Glomerular visceral epithelial cell (primary cell): ENCODE data around the gene PATL2.
"Not testable (repeated sequence)": the region's sequence is repeated elsewhere in the genome, so short reads cannot be mapped to it uniquely, and the experiment has no call there.

Source experiments
- DNase-seq: peaks from one replicate; pipeline ENCODE4 v3.0.0-alpha.2; 2016; ENCODE audit errors: extremely low spot score

The PATL2 gene

DNA sequence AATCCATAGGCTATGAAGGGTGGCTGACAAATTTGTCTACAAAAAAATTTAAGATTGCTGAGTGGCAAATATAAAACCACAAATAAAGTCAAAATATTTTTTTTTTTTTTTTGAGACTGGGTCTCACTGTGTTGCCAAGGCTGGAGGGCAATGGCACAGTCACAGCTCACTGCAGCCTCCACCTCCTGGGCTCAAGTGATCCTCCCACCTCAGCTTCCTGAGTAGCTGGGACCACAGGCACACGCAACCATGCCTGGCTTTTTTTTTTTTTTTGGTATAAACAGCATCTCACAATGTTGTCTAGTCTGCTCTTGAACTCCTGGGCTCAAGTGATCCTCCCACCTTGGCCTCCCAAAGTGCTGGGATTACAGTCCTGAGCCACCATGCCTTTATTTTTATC is 20.9 kb downstream of the PATL2 start:
- DNase-seq = not testable (repeated sequence)

DNA sequence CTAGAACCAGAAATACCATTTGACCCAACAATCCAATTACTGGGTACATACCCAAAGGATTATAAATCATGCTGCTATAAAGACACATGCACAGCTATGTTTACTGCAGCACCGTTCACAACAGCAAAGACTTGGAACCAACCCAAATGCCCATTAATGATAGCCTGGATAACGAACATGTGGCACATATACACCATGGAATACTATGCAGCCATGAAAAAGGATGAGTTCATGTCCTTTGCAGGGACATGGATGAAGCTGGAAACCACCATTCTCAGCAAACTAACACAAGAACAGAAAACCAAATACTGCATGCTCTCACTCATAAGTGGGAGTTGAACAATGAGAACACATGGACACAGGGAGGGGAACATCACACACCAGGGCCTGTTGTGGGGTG is 21.8 kb downstream of the PATL2 start:
- DNase-seq = not testable (repeated sequence)

DNA sequence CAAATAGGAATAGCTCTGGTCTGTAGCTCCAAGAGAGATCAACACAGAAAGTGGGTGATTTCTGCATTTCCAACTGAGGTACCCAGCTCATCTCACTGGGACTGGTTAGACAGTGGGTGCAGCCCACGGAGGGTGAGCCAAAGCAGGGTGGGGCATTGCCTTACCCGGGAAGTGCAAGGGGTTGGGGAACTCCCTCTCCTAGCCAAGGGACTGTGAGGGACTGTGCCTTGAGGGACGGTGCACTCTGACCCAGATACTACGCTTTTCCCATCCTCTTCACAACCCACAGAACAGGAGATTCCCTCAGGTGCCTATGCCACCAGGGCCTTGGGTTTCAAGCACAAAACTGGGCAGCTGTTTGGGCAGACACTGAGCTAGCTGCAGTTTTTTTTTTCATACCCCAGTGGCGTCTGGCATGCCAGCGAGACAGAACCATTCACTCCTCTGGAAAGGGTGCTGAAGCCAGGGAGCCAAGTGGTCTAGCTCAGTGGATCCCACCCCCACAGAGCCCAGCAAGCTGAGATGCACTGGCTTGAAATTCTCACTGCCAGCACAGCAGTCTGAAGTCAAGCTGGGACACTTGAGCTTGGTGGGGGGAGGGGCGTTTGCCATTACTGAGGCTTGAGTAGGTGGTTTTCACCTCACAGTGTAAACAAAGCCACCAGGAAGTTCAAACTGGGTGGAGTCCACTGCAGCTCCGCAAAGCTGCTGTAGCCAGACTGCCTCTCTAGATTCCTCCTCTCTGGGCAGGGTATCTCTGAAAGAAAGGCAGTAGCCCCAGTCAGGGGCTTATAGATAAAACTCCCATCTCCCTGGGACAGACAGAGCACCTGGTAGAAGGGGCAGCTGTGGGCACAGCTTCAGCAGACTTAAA is 28.1 kb downstream of the PATL2 start:
- DNase-seq = peak; percentile 51

DNA sequence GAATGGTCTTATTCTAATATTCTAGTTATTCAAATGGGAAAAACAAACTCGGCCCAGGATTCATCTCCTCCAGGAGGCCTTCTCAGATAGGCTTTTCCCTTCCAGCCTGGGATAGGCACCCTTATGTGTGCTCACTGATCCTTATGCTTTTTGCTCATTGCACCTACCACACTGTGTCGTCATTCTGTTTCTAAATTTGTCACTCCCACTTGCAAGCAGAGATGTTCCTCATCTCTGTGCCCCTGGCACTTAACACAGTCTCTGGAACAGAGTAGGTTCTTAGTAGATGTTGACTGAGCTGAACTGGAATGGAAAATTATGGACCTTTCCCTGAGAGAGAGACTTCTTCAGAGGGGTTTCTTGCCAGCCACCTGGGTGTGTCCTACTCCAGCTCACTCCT is 28.9 kb downstream of the PATL2 start:
- DNase-seq = no peak

DNA sequence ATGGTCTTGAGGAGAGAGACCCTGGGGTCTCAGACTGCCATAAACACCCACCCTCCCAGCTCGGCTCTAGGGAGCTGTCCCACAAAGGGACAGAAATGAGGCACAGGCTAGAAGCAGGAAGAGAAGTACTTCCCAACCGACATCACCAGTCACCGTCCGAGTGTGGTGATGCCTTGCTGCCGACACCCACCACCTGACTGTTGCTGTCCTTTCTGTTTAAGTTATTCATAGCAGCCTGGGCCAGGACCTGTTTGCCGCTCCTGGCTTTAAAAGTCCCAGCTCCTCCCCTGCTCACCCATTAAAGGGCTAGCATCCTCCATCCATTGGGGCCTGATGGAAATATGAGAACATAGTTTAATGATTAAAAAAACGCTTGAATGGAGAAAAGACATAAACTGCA is 34.4 kb downstream of the PATL2 start:
- no peak for DNase-seq

DNA sequence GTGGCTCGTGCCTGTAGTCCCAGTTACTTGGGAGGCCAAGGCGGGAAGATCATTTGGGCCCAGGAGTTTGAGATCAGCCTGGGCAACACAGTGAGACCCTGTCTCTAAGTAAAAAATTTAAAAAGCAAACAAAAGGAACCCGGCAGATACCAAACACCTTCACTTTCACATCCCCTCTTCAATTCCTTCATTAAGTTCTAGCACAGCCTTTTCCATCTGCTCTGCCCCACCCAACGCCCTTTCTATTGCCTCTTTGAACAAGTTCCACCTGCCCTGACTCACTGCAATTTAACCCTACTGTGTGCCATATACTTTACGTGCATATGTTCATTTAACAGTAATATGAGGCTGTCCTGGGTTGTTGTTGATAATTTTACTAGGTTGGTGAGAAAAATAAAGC is 35.2 kb downstream of the PATL2 start:
- no peak for DNase-seq

DNA sequence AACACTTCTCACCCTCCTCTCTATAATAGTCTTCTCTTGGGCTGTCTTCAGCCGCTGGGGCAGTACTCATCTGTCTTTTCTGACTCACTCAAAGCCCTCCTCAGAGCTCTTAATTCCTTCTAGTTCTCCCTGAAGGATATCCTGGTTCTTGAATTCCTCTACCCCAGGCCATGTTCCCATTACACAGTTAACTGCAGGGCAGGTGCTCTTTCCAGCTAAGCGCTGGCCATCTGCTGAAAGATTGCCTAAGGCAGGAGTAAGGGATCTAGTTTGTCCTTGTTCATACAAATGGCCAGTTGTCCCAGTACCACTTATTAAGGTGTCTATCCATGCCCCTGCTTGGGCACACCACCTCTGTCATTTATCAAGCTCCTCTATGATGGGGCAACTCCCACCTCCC is 37.5 kb downstream of the PATL2 start:
- DNase-seq = no peak

DNA sequence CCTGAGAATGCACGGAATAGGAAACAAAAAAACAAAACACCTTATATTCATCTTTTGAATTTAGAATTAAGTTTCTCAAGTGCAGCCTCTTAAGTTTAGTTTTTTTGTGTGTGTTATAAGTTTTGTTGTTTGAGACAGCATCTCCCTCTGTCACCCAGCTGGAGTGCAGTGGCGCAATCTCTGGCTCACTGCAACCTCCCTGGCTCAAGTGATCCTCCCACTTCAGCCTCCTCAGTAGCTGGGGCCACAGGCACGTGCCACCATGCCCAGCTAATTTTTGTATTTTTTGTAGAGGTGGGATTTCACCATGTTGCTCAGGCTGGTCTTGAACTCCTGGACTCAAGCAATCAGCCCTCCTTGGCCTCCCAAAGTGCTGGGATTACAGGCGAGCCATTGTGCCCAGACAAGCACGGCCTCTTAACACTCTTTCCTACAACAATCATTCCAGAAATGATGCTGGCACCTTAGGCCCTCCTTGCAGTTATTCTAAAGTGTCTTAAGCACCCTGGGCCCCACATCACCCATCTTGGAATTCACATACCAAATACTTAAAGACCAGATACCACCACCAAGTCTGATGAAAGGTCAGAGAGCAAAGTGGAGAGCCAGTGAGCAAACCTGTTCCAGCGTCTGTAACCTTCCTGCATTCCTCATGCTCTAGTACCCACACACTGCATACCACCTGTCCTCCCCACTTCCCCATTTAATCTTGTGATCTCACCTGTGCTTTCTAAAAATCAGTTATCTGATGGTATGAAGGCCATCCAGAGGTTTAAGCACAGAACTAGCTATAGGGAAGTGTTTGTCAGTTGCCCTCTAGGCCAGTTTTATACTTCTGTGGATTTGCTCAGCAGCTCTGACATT is 40.8 kb downstream of the PATL2 start:
- no peak for DNase-seq

DNA sequence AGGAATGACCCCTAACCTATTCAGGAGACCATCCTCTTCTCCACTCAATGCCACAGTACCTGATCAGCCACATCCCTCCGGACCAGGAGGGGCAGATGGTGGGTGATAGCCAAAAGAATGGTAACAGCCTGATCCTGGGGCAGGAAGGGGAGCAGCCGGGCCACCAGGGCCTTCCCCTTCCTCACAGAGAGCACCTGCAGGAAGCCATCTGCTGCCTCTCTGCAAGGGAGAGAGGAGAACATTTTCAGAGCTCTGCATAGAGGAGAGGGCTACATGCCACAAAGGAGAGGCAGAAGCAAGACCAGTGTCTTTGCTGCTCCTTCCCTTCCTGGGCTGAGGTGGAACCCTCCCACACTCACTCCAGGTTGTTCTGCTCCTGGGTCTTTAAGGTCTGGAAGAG is 42.2 kb downstream of the PATL2 start:
- no peak for DNase-seq

DNA sequence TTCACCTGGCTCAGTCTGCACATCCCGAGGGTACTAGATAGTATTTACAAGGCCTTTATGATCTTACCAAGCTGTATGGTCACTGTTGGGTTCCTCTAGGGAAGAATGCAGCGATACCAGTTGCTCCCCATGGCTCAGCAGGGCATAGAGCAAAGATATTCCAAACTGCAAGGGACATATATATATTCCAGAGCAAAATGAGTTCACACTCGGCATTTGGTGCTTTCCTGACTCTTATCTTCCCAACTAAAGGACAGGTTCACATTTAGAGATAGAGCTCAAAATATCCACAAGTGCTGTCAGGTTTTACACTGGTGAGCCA is 44.1 kb downstream of the PATL2 start:
- no peak for DNase-seq

DNA sequence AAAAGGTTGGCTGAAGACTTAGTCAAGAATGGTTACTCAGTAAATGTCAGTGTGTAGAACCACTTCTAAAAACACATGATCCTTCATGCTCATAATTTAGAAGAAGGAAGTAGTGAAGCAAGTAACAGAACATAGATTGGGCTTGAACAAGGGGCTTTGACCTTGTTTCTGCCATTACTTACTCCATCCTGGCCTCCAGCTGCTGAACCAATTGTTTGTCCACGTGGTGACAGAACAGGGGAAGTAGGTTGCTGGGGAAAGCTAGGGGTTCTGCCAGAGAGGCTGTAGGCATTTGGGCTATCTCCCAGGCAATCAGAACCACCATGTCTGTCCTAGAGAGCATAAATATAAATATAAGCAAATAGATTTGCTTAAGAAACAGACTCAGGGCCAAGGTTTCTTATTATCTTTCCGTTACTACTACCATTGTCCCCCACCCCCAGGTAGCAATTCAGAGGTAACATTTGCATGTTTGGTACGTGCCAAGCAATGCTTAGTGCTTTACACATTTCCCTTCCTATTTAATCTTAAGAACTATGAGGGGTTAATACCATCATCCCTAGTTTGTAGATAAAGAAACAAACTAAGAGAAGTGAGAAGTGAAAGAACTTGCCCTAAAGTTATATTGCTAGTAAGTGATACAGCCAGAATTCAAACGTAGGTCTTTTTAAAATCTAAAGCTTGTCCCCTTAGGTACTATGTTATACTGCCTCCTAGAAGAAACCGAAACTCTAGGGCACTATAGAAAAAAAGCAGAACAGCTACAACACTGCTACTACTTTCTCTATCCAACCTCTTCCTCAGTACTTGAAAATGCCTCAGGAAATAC is 44.7 kb downstream of the PATL2 start:
- no peak for DNase-seq

DNA sequence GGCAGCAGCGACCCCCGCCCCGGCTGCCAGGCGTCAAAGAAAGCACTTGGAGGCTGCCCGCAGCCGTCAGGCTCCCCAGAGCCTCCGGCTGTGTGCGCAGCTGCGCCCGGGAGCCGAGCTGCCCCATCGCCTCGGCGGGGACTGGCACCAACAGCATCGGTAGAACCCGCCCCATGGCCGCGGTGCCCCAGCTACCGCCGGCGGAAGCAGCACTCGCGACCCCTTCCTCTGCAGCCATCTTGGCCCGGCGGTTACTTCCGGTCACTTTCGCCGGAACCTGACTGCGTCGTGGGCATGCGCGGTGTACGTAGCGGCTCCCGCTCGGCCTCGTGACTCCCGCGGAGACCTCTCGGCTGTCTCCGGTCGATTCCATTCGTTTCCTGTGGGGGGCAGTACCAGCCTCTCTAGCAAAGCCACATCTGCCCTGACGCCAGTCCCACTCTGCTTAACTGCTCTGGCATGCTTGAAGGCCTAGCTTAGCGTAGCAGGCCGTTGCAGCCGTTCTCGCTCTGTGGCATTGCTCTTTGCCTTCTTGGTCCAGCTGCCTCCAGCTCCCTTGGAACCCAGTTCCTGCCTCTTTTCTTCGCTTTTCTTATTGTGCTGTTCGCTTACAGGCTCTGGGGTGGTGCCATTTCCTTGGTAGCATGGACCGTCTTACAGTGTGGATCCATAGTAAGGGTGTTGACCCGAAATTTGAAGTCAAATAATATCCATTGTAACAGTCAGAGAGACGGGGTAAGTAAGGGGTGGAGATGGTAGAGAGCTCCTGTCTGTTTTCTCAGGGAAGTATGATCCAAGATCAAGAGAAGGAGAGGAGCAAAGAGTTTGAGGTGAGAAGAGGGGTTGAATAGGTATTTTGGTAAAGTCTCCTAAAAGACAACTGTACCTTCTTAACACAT is 47.5 kb downstream of the PATL2 start, which contains the start of gene SPG11:
Gene SPG11 (minus strand): TSS at position 253 of the 899 bp plus-strand sequence. CDS start 15 bp downstream, at position 238.
- DNase-seq = peak; percentile 99

DNA sequence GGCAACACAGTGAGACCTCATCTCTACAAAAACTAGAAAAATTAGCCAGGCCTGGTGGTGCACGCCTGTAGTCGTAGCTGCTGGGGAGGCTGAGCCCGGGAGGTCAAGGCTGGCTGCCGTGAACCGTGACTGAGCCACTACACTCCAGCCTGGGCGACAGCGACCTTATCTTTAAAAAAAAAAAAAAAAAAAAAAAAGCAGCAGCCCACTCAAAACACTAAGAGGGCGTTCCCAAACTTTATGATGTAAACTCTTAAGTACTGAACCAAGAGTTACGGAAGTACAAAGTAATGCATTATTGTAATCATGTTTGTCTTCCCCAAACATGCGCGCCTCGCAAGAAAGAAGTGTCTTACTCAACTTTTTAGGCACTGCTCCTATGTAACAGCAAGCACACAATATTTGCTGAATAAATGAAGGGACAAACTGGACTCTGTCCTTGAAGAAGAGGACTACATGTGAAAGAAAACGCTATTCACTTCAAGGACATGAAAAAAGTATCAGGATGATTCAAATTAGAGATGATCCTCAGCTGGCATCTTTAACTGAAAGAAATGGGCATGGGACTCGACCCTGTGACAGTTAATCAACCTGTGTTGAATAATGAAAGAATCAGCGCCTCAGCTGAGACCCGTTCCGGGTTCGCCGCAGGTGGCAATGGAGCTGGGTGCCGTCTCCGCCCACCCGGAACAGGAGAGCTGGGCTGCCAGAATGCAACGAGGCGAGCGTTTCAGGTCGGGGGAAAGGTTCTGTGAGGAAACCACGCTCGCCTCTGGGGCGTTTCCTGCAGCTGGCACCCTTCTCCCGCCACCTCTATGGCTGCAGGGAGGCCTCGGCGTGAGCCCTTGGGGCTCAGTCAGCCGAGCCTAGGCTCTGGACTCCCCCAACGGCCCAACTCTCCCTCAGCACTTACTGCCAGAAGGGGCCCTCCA is 48.4 kb downstream of the PATL2 start:
- DNase-seq = peak; percentile 77

DNA sequence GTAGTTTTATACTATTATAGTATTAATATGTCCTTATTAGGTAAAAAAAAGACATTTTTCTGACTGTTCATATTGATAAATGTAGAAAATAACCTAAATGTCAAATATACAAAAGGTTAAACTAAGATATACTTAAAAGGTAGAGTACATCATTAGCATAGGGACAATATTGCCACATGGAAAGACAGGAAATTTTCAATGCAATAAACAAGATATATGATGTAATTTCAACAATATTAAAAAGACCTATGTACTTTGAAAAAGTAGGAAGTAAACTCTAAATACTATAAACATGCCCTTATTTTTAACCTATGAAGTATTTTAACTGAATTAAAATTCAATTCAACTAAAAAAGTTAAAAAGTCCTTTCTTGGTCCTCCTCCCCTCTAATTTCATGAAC is 49.5 kb downstream of the PATL2 start:
- DNase-seq = no peak

DNA sequence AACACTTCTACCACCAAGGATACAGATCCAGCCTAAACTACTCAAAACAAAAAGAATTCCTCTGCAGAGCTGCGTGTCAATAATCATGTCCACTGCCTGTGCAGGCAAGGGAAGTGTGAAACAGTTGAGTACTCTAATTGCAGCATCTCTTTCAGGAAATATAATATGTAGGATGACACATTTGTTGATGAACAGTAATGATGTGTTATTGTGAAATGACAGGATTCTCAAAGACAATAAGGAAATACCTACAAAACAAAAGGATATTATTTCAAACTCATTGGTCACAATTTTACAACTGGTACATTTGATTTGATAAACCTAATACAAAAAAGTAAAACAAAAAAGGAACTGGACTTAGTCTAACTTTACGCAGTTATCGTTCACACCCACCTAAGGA is 52.1 kb downstream of the PATL2 start:
- no peak for DNase-seq

DNA sequence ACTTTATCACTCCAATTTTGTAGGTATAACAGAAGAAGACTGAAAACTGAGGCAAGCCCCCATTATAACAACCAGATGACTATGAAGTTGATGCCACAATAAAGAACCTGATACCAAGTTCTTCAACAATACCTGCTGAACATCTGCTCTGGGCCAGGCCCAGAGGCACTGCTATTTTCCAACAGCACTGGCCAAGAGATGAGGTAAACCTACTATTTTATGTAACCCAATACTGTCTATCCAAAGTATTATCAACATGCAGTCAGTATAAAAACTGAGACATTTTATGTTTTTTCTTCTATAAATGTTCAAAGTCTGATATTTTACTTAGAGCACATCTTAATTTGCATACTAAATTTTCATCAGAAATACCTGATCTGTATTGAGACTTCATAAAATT is 53.7 kb downstream of the PATL2 start:
- no peak for DNase-seq

DNA sequence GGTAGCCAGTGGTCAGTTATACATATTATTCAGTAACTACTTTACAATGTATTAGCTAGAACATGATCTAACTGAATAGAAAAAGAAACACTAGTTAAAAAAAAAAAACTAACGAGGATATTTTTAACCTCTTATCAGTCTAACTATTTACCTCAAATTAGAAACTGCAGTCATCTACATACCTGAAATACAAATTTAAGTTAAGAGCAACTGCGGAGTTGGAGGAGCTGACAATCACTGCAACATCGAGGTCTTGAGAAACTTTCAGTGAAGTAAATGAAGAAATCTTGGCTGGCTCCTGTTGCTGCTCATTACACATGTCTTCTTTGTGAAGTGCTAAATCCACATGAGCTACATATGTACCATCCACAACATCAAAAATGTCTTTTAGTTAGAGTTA is 54.2 kb downstream of the PATL2 start:
- DNase-seq = no peak

DNA sequence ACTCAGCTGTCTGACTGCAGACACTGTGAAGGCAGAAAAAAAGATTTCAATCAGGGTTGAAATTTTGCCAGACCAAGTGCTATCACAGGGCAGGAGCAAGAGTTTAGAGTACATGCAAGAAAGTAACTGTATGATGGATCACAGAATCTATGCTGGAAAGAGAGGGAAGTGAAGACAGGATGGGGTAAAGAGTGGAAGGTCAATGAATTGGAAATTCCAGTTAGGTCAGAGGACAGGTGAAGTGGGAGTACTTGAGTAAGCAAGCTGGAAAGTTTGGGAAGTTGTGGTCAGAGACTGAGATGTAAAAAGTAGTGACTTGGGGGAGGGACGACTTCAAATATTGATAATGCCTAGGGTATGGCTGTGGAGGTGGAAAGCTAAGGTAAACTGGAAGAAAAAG is 54.8 kb downstream of the PATL2 start:
- no peak for DNase-seq

DNA sequence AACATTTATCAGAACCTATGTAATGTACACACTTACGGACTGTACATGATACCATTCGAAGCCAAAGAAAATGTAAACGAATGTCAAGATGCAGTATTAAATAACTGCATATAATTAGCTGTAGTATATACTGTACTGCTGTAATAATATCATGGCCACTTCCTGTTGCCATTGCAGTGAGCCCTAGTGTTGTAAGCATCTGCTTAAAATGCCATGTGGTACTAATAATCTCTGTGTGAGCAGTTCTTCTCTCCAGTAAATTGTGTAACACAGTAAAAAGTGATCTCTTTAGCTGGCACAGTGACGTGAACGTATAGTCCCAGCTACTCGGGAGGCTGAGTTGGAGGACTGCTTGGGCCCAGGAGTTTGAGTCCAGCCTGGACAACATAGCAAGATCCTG is 56.3 kb downstream of the PATL2 start:
- no peak for DNase-seq

DNA sequence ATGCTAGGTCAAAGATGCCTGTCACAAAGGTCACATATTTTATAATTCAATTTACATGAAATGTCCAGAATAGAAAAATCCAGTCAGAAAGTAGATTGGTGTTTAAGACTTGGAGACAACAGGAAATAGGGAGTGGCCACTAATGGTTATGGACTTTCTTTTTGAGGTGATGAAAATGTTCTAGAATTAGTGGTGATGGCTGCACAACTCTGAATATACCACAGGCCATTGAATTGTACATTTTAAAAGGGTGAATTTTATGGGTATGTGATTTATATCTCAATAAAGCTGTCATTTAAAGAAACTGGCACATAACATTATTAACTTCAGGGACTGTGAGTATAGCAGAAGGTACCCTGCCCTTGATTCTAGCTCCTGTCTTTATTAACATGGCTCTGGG is 63.5 kb downstream of the PATL2 start:
- no peak for DNase-seq
